A549 (cell line): Measurements from ENCODE around the gene ORM2. TPM values are rescaled to one million over a fixed set of nuclear protein-coding genes. Genes with fewer than 3 reads are reported as not detected.

ENCODE experiments used
- ATAC-seq, 2 experiments: fragments of 200-7000 bp in 1 of 2; fragments of >200 bp in 1 of 2; cut with Nextera tagmentation in 1 of 2; cut with Tn5 transposase in 1 of 2; 3 replicates each; pipeline versions ENCODE4 v1.8.0 to v1.9.1; 2018 to 2020; ENCODE audit warnings: mild to moderate bottlenecking in 1 of 2, moderate library complexity in 1 of 2
- CTCF ChIA-PET: fragments of 300-600 bp; sonication (Branson Sonifier 250); formaldehyde crosslinking; extraction: SDS; loops from one replicate; lab custom pipeline; 2021; ENCODE audit warnings: antibody characterized with exemption, inconsistent platforms; lab: Yijun Ruan, JAX
- POLR2A ChIA-PET: fragments of 350-600 bp; formaldehyde crosslinking; extraction: SDS; loops from one replicate; lab custom pipeline; 2021; ENCODE audit warnings: antibody characterized with exemption, inconsistent platforms; lab: Yijun Ruan, JAX
- DNase-seq, 2 experiments: peaks; one replicate each; pipeline versions ENCODE4 v3.0.0 to v3.0.0-alpha.2; 2011 to 2016; ENCODE audit warnings: low read depth in 1 of 2, low spot score in 1 of 2
- FAIRE-seq: peaks from 2 replicates; lab custom pipeline; 2011; peaks lifted over from hg19 to GRCh38; lab: Jason Lieb, UNC
- H3K27ac ChIP-seq, 2 experiments: fragments of >200 bp; sonication (Bioruptor Twin); formaldehyde crosslinking; 3 replicates each; pipeline ENCODE4 v1.5.1; 2016 to 2017
- H3K4me1 ChIP-seq: fragments of >200 bp; sonication (Bioruptor Twin); formaldehyde crosslinking; 3 replicates; pipeline ENCODE4 v1.6.1; 2016
- H3K4me2 ChIP-seq: fragments of >200 bp; sonication (Bioruptor Twin); formaldehyde crosslinking; 3 replicates; pipeline ENCODE4 v1.6.1; 2016
- H3K4me3 ChIP-seq: fragments of >200 bp; sonication (Bioruptor Twin); formaldehyde crosslinking; 3 replicates; pipeline ENCODE4 v1.5.1; 2016
- H3K9me3 ChIP-seq: fragments of >200 bp; sonication (Bioruptor Twin); formaldehyde crosslinking; 3 replicates; pipeline ENCODE4 v1.6.1; 2016
- CBX8 ChIP-seq: fragments of 200-600 bp; sonication (generic); IDR thresholded peaks from 2 replicates; pipeline ENCODE4 v1.6.1; 2016
- CEBPB ChIP-seq, 2 experiments: fragments of >200 bp in 1 of 2; sonication (Bioruptor Twin) in 1 of 2; formaldehyde crosslinking in 1 of 2; IDR thresholded peaks; 2 replicates each; pipeline ENCODE4 v1.6.1; 2012 to 2016
- ESRRA ChIP-seq: fragments of 150-350 bp; IDR thresholded peaks from 2 replicates; pipeline ENCODE4 v1.6.1; 2014; ENCODE audit warnings: mild to moderate bottlenecking, low read length, borderline replicate concordance
- FOSL2 ChIP-seq, 2 experiments: fragments of 450-650 bp in 1 of 2; fragments of >200 bp in 1 of 2; sonication (Bioruptor Twin) in 1 of 2; formaldehyde crosslinking; IDR thresholded peaks; 2 replicates each; pipeline versions ENCODE4 v1.5.0 to v1.6.1; 2016 to 2020; ENCODE audit warnings: mild to moderate bottlenecking in 1 of 2, moderate library complexity in 1 of 2
- GATA3 ChIP-seq: IDR thresholded peaks from 2 replicates; pipeline ENCODE4 v1.6.1; 2012; ENCODE audit warnings: borderline replicate concordance
- HDAC2 ChIP-seq: fragments of 200-600 bp; sonication (generic); IDR thresholded peaks from 2 replicates; pipeline ENCODE4 v1.6.1; 2016
- HOXB5 ChIP-seq: fragments of 250-450 bp; sonication (Bioruptor Pico); IDR thresholded peaks from 2 replicates; pipeline ENCODE4 v1.5.0; 2020; ENCODE audit warnings: mild to moderate bottlenecking, moderate library complexity
- KDM1A ChIP-seq: fragments of 200-600 bp; sonication (generic); IDR thresholded peaks from 2 replicates; pipeline ENCODE4 v1.6.1; 2016; ENCODE audit warnings: low read depth, mild to moderate bottlenecking
- MAFK ChIP-seq: fragments of 450-650 bp; IDR thresholded peaks from 2 replicates; pipeline ENCODE4 v1.6.1; 2014; ENCODE audit not compliant: partially characterized antibody
- PHF8 ChIP-seq: fragments of 200-600 bp; sonication (generic); IDR thresholded peaks from 2 replicates; pipeline ENCODE4 v1.6.1; 2016; ENCODE audit warnings: low read depth, mild to moderate bottlenecking, antibody characterized with exemption, moderate library complexity, borderline replicate concordance
- POLR2AphosphoS2 ChIP-seq: conservative IDR thresholded peaks from 2 replicates; pipeline ENCODE4 v1.6.1; 2012; ENCODE audit warnings: low read length, improper control_type of control experiment, inconsistent platforms
- RCOR1 ChIP-seq: fragments of 150-350 bp; IDR thresholded peaks from 2 replicates; pipeline ENCODE4 v1.6.1; 2014; ENCODE audit warnings: antibody characterized with exemption, low read length, low read depth
- SREBF2 ChIP-seq: fragments of 450-650 bp; IDR thresholded peaks from 2 replicates; pipeline ENCODE4 v1.6.1; 2014; ENCODE audit warnings: mild to moderate bottlenecking, moderate library complexity
- TFCP2L1 ChIP-seq: fragments of 250-450 bp; sonication (Bioruptor Pico); IDR thresholded peaks from 2 replicates; pipeline ENCODE4 v1.5.0; 2021; ENCODE audit warnings: mild to moderate bottlenecking
- ZSCAN20 ChIP-seq: fragments of 250-450 bp; sonication (Bioruptor Pico); IDR thresholded peaks from 2 replicates; pipeline ENCODE4 v1.8.0; 2022; ENCODE audit warnings: mild to moderate bottlenecking, moderate library complexity
- WGBS: methylation state at CpG from one replicate; pipeline ENCODE4 v1.1.6; 2017; ENCODE audit errors: missing lambda C conversion rate; 5-methylcytosine and 5-hydroxymethylcytosine counted together
- polyA plus RNA-seq, 4 experiments: library from polyadenylated mRNA; depleted of rRNA in 3 of 4; stranded (reverse); fragments of >200 nt; fragmentation: RNase III in 1 of 4; extraction: RNeasy Plus Mini Kit Qiagen cat#74134 plus additional on column Dnase treatment in 1 of 4; gene quantifications; 2 replicates in 3 of 4; 3 replicates in 1 of 4; pipeline ENCODE4 v1.2.3, GENCODE V29; 2011 to 2017
- TF ChIP-seq, protein P1 (sequence below): fragments of >200 bp; sonication (Bioruptor Twin); formaldehyde crosslinking; IDR thresholded peaks from 3 replicates; pipeline ENCODE4 v1.6.1; 2016
- TF ChIP-seq, protein P2 (sequence below): fragments of 200-600 bp; sonication (generic); IDR thresholded peaks from 2 replicates; pipeline ENCODE4 v1.6.1; 2016; ENCODE audit warnings: antibody characterized with exemption, mild to moderate bottlenecking, moderate library complexity

ORM2 gene
- polyA plus RNA-seq, 2 of the 4 experiments (the other 2 are of a cell fraction): 0.10 TPM; not detected in 1

GRCh38 chr9:114299286-114300152 lies 30.1 kb upstream of the ORM2 start (continued):
- no peak for TF ChIP-seq CEBPB (IDR thresholded peaks at IDR 0.05)

DNA sequence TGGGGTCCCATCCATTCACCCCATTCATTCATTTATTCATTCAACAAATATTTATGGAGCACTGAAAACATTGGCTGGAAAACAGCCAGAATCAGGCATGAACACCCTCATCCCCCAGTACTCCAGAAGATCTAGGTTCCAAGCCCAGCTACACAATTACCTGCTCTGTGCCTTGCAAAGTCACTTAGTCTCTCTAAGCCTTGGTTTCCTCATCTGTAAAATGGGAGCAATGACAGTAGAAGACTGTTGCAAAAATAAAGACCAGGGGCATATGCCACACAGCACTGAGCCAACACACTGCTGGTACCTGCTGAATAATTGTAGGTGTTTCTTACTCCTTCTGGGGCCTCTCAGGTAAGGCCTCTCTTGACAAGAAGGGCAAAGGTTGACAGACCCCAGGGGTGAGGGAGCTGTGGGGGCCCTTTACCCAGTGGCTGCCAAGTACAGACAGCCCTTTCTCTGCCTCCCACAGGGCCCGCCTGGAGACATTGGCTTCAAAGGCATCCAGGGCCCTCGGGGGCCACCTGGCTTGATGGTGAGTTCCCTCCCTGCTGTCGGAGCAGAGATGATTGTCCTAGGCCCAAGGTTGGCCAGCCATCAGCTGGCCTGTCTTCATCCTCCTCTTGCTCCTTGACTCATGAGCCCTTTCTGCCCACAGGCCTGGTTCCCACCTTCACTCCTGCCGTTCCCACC lies 29.4 kb upstream of the ORM2 start:
- Histone ChIP-seq H3K9me3 (no peaks in the 10 kb centered on the region; the same call in 2 of the 3 replicates), H3K27ac (no peak overlapping the region), H3K4me1 (no peaks in the 10 kb centered on the region), H3K4me2 (no peak overlapping the region), H3K4me3 (no peak overlapping the region)
- TF ChIP-seq KDM1A (no peak), FOSL2 (IDR thresholded peaks at IDR 0.05) (no peak), FOSL2 (CRISPR knock-in tag; IDR thresholded peaks at IDR 0.05) (no peak), MAFK (no peak), ZSCAN20 (no peak), ESRRA (no peak), SREBF2 (no peak), RCOR1 (no peak), POLR2AphosphoS2 (no peak), GATA3 (no peak), HDAC2 (no peak), HOXB5 (no peak), PHF8 (no peak), CBX8 (no peak), TFCP2L1 (CRISPR knock-in tag) (no peak)
- TF ChIP-seq, protein P1, sequence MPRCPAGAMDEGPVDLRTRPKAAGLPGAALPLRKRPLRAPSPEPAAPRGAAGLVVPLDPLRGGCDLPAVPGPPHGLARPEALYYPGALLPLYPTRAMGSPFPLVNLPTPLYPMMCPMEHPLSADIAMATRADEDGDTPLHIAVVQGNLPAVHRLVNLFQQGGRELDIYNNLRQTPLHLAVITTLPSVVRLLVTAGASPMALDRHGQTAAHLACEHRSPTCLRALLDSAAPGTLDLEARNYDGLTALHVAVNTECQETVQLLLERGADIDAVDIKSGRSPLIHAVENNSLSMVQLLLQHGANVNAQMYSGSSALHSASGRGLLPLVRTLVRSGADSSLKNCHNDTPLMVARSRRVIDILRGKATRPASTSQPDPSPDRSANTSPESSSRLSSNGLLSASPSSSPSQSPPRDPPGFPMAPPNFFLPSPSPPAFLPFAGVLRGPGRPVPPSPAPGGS: no peak
- TF ChIP-seq, protein P2, sequence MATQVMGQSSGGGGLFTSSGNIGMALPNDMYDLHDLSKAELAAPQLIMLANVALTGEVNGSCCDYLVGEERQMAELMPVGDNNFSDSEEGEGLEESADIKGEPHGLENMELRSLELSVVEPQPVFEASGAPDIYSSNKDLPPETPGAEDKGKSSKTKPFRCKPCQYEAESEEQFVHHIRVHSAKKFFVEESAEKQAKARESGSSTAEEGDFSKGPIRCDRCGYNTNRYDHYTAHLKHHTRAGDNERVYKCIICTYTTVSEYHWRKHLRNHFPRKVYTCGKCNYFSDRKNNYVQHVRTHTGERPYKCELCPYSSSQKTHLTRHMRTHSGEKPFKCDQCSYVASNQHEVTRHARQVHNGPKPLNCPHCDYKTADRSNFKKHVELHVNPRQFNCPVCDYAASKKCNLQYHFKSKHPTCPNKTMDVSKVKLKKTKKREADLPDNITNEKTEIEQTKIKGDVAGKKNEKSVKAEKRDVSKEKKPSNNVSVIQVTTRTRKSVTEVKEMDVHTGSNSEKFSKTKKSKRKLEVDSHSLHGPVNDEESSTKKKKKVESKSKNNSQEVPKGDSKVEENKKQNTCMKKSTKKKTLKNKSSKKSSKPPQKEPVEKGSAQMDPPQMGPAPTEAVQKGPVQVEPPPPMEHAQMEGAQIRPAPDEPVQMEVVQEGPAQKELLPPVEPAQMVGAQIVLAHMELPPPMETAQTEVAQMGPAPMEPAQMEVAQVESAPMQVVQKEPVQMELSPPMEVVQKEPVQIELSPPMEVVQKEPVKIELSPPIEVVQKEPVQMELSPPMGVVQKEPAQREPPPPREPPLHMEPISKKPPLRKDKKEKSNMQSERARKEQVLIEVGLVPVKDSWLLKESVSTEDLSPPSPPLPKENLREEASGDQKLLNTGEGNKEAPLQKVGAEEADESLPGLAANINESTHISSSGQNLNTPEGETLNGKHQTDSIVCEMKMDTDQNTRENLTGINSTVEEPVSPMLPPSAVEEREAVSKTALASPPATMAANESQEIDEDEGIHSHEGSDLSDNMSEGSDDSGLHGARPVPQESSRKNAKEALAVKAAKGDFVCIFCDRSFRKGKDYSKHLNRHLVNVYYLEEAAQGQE: no peak
- ATAC-seq: no peak
- CTCF ChIA-PET: interaction anchor here (1.0 to 3.8 kb wide), 5 partner anchors 10 to 218 kb away, joined by 3 to 40 read pairs (median 18); partner anchors contain the start of gene COL27A1
- DNase-seq: no peak
- WGBS: 88% methylated on average over 4 of the region's 4 CpGs
- no peak for FAIRE-seq
- POLR2A ChIA-PET: no interaction called here
